ENCODE measurements around the gene TRIM56.

DNA sequence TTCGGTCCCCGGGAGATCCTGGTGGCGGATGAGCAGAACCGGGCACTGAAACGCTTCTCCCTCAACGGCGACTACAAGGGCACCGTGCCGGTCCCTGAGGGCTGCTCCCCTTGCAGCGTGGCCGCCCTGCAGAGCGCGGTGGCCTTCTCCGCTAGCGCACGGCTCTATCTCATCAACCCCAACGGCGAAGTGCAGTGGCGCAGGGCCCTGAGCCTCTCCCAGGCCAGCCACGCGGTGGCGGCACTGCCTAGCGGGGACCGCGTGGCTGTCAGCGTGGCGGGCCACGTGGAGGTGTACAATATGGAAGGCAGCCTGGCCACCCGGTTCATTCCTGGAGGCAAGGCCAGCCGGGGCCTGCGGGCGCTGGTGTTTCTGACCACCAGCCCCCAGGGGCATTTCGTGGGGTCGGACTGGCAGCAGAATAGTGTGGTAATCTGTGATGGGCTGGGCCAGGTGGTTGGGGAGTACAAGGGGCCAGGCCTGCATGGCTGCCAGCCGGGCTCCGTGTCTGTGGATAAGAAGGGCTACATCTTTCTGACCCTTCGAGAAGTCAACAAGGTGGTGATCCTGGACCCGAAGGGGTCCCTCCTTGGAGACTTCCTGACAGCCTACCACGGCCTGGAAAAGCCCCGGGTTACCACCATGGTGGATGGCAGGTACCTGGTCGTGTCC lies 3.7 kb downstream of the TRIM56 start:
- no peak for TF ChIP-seq POLR2A (IDR thresholded peaks at IDR 0.05)
- TF ChIP-seq, protein P1, sequence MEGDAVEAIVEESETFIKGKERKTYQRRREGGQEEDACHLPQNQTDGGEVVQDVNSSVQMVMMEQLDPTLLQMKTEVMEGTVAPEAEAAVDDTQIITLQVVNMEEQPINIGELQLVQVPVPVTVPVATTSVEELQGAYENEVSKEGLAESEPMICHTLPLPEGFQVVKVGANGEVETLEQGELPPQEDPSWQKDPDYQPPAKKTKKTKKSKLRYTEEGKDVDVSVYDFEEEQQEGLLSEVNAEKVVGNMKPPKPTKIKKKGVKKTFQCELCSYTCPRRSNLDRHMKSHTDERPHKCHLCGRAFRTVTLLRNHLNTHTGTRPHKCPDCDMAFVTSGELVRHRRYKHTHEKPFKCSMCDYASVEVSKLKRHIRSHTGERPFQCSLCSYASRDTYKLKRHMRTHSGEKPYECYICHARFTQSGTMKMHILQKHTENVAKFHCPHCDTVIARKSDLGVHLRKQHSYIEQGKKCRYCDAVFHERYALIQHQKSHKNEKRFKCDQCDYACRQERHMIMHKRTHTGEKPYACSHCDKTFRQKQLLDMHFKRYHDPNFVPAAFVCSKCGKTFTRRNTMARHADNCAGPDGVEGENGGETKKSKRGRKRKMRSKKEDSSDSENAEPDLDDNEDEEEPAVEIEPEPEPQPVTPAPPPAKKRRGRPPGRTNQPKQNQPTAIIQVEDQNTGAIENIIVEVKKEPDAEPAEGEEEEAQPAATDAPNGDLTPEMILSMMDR (IDR thresholded peaks at IDR 0.05 in 4 of 5, conservative IDR thresholded peaks at IDR 0.05 in 1 of 5): no peak

All from gastrocnemius medialis (tissue), 4 donors.